HEK293 (cell line): ENCODE results near the gene GNAQ.
A peak's percentile ranks its signal among the peaks of the same experiment; 100 is the strongest.

Experiments
- CTCF ChIA-PET: fragments of 350-600 bp; formaldehyde crosslinking; extraction: SDS; loops from one replicate; lab custom pipeline; 2021; ENCODE audit warnings: antibody characterized with exemption; lab: Yijun Ruan, JAX
- POLR2A ChIA-PET: fragments of 300-600 bp; formaldehyde crosslinking; extraction: SDS; loops from one replicate; lab custom pipeline; 2020; ENCODE audit warnings: antibody characterized with exemption, inconsistent platforms; lab: Yijun Ruan, JAX
- H3K27ac ChIP-seq: fragments of 200-500 bp; sonication (Bioruptor generic); 2 replicates; pipeline ENCODE4 v1.5.1; 2014; ENCODE audit warnings: low read depth, low read length, control low read depth, inconsistent platforms; ENCODE audit errors: extremely low read depth
- H3K36me3 ChIP-seq, 2 experiments: fragments of 200-500 bp in 1 of 2; sonication (Bioruptor generic) in 1 of 2; 1 replicate in 1 of 2; 2 replicates in 1 of 2; pipeline ENCODE4 v1.5.1; 2014 to 2017; ENCODE audit warnings: inconsistent platforms in 2 of 2, low read length in 2 of 2; ENCODE audit not compliant: control insufficient read depth in 2 of 2, insufficient read depth in 1 of 2
- H3K4me1 ChIP-seq: fragments of 200-500 bp; sonication (Bioruptor generic); 2 replicates; pipeline ENCODE4 v1.5.1; 2014; ENCODE audit warnings: mild to moderate bottlenecking, low read length, inconsistent platforms; ENCODE audit not compliant: control insufficient read depth, insufficient read depth
- H3K4me3 ChIP-seq: 2 replicates; pipeline ENCODE4 v1.5.1; 2011; ENCODE audit warnings: low read depth, mild to moderate bottlenecking, control low read depth, low read length, moderate library complexity
- H3K9me3 ChIP-seq: fragments of 200-500 bp; sonication (Bioruptor generic); 2 replicates; pipeline ENCODE4 v1.5.1; 2014; ENCODE audit warnings: low read depth, low read length, inconsistent platforms; ENCODE audit not compliant: control insufficient read depth, insufficient read depth
- BCL11B ChIP-seq: fragments of 450-650 bp; formaldehyde crosslinking; IDR thresholded peaks from 2 replicates; pipeline ENCODE4 v1.5.1; 2016; ENCODE audit warnings: low read depth, missing biosample characterization, missing genetic modification characterization
- KLF10 ChIP-seq: fragments of 450-650 bp; IDR thresholded peaks from 2 replicates; pipeline ENCODE4 v1.5.1; 2018; ENCODE audit warnings: missing biosample characterization, mild to moderate bottlenecking, missing genetic modification characterization
- KLF8 ChIP-seq: fragments of 450-650 bp; formaldehyde crosslinking; IDR thresholded peaks from 2 replicates; pipeline ENCODE4 v1.5.1; 2016; ENCODE audit warnings: missing biosample characterization, missing genetic modification characterization
- PATZ1 ChIP-seq: fragments of 450-650 bp; formaldehyde crosslinking; IDR thresholded peaks from 2 replicates; pipeline ENCODE4 v1.5.1; 2016; ENCODE audit warnings: missing biosample characterization, missing genetic modification characterization
- TCF7L2 ChIP-seq: IDR thresholded peaks from 2 replicates; pipeline ENCODE4 v1.6.1; 2011; ENCODE audit warnings: low read depth, mild to moderate bottlenecking, inconsistent platforms, low read length, moderate library complexity, borderline replicate concordance
- ZBTB11 ChIP-seq: fragments of 450-650 bp; formaldehyde crosslinking; conservative IDR thresholded peaks from 2 replicates; pipeline ENCODE4 v1.5.1; 2016; ENCODE audit warnings: low read depth, missing biosample characterization, missing genetic modification characterization
- ZBTB17 ChIP-seq: fragments of 450-650 bp; formaldehyde crosslinking; IDR thresholded peaks from 2 replicates; pipeline ENCODE4 v1.5.1; 2016; ENCODE audit warnings: missing biosample characterization, missing genetic modification characterization
- ZBTB48 ChIP-seq: fragments of 450-650 bp; formaldehyde crosslinking; IDR thresholded peaks from 2 replicates; pipeline ENCODE4 v1.5.1; 2016; ENCODE audit warnings: missing biosample characterization, missing genetic modification characterization
- ZBTB8A ChIP-seq: fragments of 450-650 bp; formaldehyde crosslinking; IDR thresholded peaks from 2 replicates; pipeline ENCODE4 v1.5.1; 2016; ENCODE audit warnings: missing biosample characterization, missing genetic modification characterization
- ZNF138 ChIP-seq: fragments of 450-650 bp; formaldehyde crosslinking; IDR thresholded peaks from 2 replicates; pipeline ENCODE4 v1.5.1; 2016; ENCODE audit warnings: missing biosample characterization, missing genetic modification characterization, borderline replicate concordance
- ZNF146 ChIP-seq: fragments of 450-650 bp; formaldehyde crosslinking; IDR thresholded peaks from 2 replicates; pipeline ENCODE4 v1.5.1; 2016; ENCODE audit warnings: missing biosample characterization, missing genetic modification characterization
- ZNF155 ChIP-seq: fragments of 450-650 bp; formaldehyde crosslinking; IDR thresholded peaks from 2 replicates; pipeline ENCODE4 v1.5.1; 2016; ENCODE audit warnings: missing biosample characterization, missing genetic modification characterization
- ZNF221 ChIP-seq: fragments of 450-650 bp; formaldehyde crosslinking; IDR thresholded peaks from 2 replicates; pipeline ENCODE4 v1.5.1; 2017; ENCODE audit warnings: missing biosample characterization, missing genetic modification characterization, borderline replicate concordance
- ZNF521 ChIP-seq: fragments of 450-650 bp; formaldehyde crosslinking; IDR thresholded peaks from 2 replicates; pipeline ENCODE4 v1.5.1; 2017; ENCODE audit warnings: missing biosample characterization, mild to moderate bottlenecking, missing genetic modification characterization
- ZNF561 ChIP-seq: fragments of 450-650 bp; IDR thresholded peaks from 2 replicates; pipeline ENCODE4 v1.5.1; 2018; ENCODE audit warnings: missing biosample characterization, missing genetic modification characterization, borderline replicate concordance
- ZNF600 ChIP-seq: fragments of 450-650 bp; formaldehyde crosslinking; IDR thresholded peaks from 2 replicates; pipeline ENCODE4 v1.5.1; 2016; ENCODE audit warnings: missing biosample characterization, missing genetic modification characterization
- ZNF76 ChIP-seq: fragments of 450-650 bp; formaldehyde crosslinking; IDR thresholded peaks from 2 replicates; pipeline ENCODE4; 2016; ENCODE audit warnings: low read depth, missing biosample characterization, missing genetic modification characterization, borderline replicate concordance
- ZSCAN18 ChIP-seq: fragments of 450-650 bp; formaldehyde crosslinking; IDR thresholded peaks from 2 replicates; pipeline ENCODE4 v1.5.1; 2016; ENCODE audit warnings: missing biosample characterization, missing genetic modification characterization
- ZSCAN23 ChIP-seq: fragments of 450-650 bp; formaldehyde crosslinking; IDR thresholded peaks from 2 replicates; pipeline ENCODE4 v1.5.1; 2016; ENCODE audit warnings: missing biosample characterization, missing genetic modification characterization

The GNAQ gene

GRCh38 chr9:78021697-78022096, 9.9 kb downstream of the GNAQ start (continued):
- TF ChIP-seq ZBTB11 (tag by site-specific recombination) = 0 out of 2 replicates have a peak, but pooled peaks have one; percentile 14
- no peak for TF ChIP-seq ZNF600
- TF ChIP-seq, all 188 proteins: peak for 4

GRCh38 chr9:78017190-78017693, 14.4 kb downstream of the GNAQ start:
- no peak overlapping the region for H3K27ac ChIP-seq
- H3K4me1 ChIP-seq = peaks cover 7% of the 10 kb centered on the region
- no peak overlapping the region for H3K4me3 ChIP-seq
- POLR2A ChIA-PET = no interaction called here
- no peaks in the 10 kb centered on the region for H3K36me3 ChIP-seq
- CTCF ChIA-PET = interaction anchor here (0.6 to 2.4 kb wide), 7 partner anchors 13 to 335 kb away, joined by 3 to 17 read pairs (median 5); no protein-coding TSS in a partner anchor
- TF ChIP-seq PATZ1 (tag by site-specific recombination) = no peak
- TF ChIP-seq ZNF221 (tag by site-specific recombination) = no peak
- no peak for TF ChIP-seq ZNF146 (tag by site-specific recombination)
- no peak for TF ChIP-seq ZBTB17 (tag by site-specific recombination)
- TF ChIP-seq ZNF138 (tag by site-specific recombination) = no peak
- TF ChIP-seq KLF8 (tag by site-specific recombination) = no peak
- H3K9me3 ChIP-seq = no peaks in the 10 kb centered on the region

- Histone ChIP-seq H3K4me1 (peaks cover 6% of the 10 kb centered on the region; the same call in 1 of the 2 replicates), H3K4me3 (no peak overlapping the region), H3K27ac (no peak overlapping the region), H3K36me3 (no peaks in the 10 kb centered on the region), H3K9me3 (no peaks in the 10 kb centered on the region)
- ChIA-PET POLR2A (interaction anchor here (0.5 kb wide), 1 partner anchor 131 kb away, joined by 4 read pairs; no protein-coding TSS in a partner anchor), CTCF (interaction anchor here (0.8 to 1.4 kb wide), 3 partner anchors 12 to 38 kb away, joined by 3 to 4 read pairs (median 3); no protein-coding TSS in a partner anchor)
- no peak for TF ChIP-seq ZBTB48 (tag by site-specific recombination)
- TF ChIP-seq BCL11B (tag by site-specific recombination) = no peak
- TF ChIP-seq ZNF76 (tag by site-specific recombination) = no peak
- no peak for TF ChIP-seq ZSCAN23 (tag by site-specific recombination)
- no peak for TF ChIP-seq ZBTB8A (tag by site-specific recombination)
- TF ChIP-seq PATZ1 (tag by site-specific recombination) = no peak
- no peak for TF ChIP-seq KLF10 (tag by site-specific recombination)
- TF ChIP-seq TCF7L2 = no peak
- no peak for TF ChIP-seq ZSCAN18 (tag by site-specific recombination)
- no peak for TF ChIP-seq ZNF600
- TF ChIP-seq ZNF155 (tag by site-specific recombination) = no peak
- TF ChIP-seq ZNF521 = no peak
- TF ChIP-seq ZNF561 (tag by site-specific recombination) = no peak
Observed at GRCh38 chr9:78015241-78015640, 16.4 kb downstream of the GNAQ start.
